ENCODE data around the gene YIF1A.

Gene YIF1A

GRCh38 chr11:66239998-66240780, 48.8 kb downstream of the YIF1A start:
- no peak for TF ChIP-seq ZFX (IDR thresholded peaks at IDR 0.05; ENCODE audit: borderline replicate concordance)
- TF ChIP-seq, protein P1, sequence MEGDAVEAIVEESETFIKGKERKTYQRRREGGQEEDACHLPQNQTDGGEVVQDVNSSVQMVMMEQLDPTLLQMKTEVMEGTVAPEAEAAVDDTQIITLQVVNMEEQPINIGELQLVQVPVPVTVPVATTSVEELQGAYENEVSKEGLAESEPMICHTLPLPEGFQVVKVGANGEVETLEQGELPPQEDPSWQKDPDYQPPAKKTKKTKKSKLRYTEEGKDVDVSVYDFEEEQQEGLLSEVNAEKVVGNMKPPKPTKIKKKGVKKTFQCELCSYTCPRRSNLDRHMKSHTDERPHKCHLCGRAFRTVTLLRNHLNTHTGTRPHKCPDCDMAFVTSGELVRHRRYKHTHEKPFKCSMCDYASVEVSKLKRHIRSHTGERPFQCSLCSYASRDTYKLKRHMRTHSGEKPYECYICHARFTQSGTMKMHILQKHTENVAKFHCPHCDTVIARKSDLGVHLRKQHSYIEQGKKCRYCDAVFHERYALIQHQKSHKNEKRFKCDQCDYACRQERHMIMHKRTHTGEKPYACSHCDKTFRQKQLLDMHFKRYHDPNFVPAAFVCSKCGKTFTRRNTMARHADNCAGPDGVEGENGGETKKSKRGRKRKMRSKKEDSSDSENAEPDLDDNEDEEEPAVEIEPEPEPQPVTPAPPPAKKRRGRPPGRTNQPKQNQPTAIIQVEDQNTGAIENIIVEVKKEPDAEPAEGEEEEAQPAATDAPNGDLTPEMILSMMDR (IDR thresholded peaks at IDR 0.05): no peak
- no peak overlapping the region for H3K27ac ChIP-seq

- no peak overlapping the region for H3K27ac ChIP-seq
- TF ChIP-seq, protein P1 (IDR thresholded peaks at IDR 0.05): no peak
- no peak for TF ChIP-seq ZFX (IDR thresholded peaks at IDR 0.05; ENCODE audit: borderline replicate concordance)
Observed at GRCh38 chr11:66239511-66239910, 49.4 kb downstream of the YIF1A start.

- TF ChIP-seq, protein P1 (IDR thresholded peaks at IDR 0.05): no peak
- TF ChIP-seq ZFX (IDR thresholded peaks at IDR 0.05; ENCODE audit: borderline replicate concordance): no peak
- H3K27ac ChIP-seq: no peak overlapping the region
Observed at GRCh38 chr11:66238786-66239413, 50.0 kb downstream of the YIF1A start.

- H3K27ac ChIP-seq: no peak overlapping the region
- no peak for TF ChIP-seq ZFX (IDR thresholded peaks at IDR 0.05; ENCODE audit: borderline replicate concordance)
- TF ChIP-seq, protein P1 (IDR thresholded peaks at IDR 0.05): no peak
Observed at GRCh38 chr11:66237867-66238266, 51.1 kb downstream of the YIF1A start.

DNA sequence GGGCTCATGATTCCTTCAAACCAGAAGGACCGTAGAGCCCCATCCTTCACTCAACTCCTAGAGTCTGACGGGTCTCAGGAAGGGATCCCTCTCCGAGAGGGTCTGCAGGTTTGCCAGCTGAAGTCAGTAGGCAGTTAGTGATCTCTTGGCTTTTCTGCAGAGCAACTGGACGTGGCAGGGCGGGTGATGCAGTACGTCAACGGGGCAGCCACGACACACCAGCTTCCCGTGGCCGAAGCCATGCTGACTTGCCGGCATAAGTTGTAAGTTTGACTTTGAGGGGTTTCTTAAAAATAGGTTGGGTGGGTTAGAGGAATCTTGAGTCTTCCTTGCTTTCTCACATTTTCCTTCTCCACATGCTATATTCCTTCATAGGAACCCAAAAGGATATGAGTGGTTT, 53.8 kb downstream of the YIF1A start:
- H3K27ac ChIP-seq: no peak overlapping the region
- no peak for TF ChIP-seq ZFX (IDR thresholded peaks at IDR 0.05; ENCODE audit: borderline replicate concordance)
- TF ChIP-seq, protein P1 (IDR thresholded peaks at IDR 0.05): no peak
